Fibroblast of villous mesenchyme (primary cell): Measurements from ENCODE around the gene CCDC59. TPM values are rescaled to one million over a fixed set of nuclear protein-coding genes. Genes with fewer than 3 reads are reported as not detected.
A peak's percentile ranks its signal among the peaks of the same experiment; 100 is the strongest.

Experiments used
- DNase-seq: peaks from one replicate; pipeline ENCODE4 v3.0.0-alpha.2; 2010; ENCODE audit warnings: low read depth
- H3K4me3 ChIP-seq: 2 replicates; pipeline ENCODE4 v1.5.1; 2011; ENCODE audit warnings: low read depth, mild to moderate bottlenecking, low read length
- CTCF ChIP-seq: IDR thresholded peaks from 2 replicates; pipeline ENCODE4 v1.5.1; 2012; ENCODE audit warnings: low read depth, mild to moderate bottlenecking, low read length; ENCODE audit not compliant: insufficient read depth
- total RNA-seq: library from RNA; depleted of rRNA; stranded (reverse); fragments of >200 nt; gene quantifications from 2 replicates; pipeline ENCODE4 v1.2.3, GENCODE V29; 2012

CCDC59 gene
- total RNA-seq: 41.6 and 47.5 TPM in 2 replicates

- peak within 1 kb of the TSS; percentile 72 for H3K4me3 ChIP-seq
- peak; percentile 87 for TF ChIP-seq CTCF
- peak; percentile 99 for DNase-seq
These were observed at the start of gene CCDC59, which contains the start of gene METTL25 for GRCh38 chr12:82358200-82359114. Gene CCDC59 (minus strand): TSS chr12:82358387. CDS start chr12:82358376, 11 bp downstream. Gene METTL25 (plus strand): TSS chr12:82358529. CDS start chr12:82358566, 37 bp downstream.

- DNase-seq: no peak
- no peak overlapping the region for H3K4me3 ChIP-seq
- no peak for TF ChIP-seq CTCF
These were observed 49.3 kb upstream of the CCDC59 start for GRCh38 chr12:82407481-82407880.

- no peak overlapping the region for H3K4me3 ChIP-seq
- no peak for TF ChIP-seq CTCF
These were observed 48.5 kb upstream of the CCDC59 start for GRCh38 chr12:82406651-82407050.

GRCh38 chr12:82400819-82401218 lies 42.6 kb upstream of the CCDC59 start:
- DNase-seq: no peak

More at GRCh38 chr12:82406651-82407050, 48.5 kb upstream of the CCDC59 start:
- DNase-seq: no peak

GRCh38 chr12:82398879-82399278 lies 40.7 kb upstream of the CCDC59 start:
- no peak overlapping the region for H3K4me3 ChIP-seq
- TF ChIP-seq CTCF: no peak
- DNase-seq: no peak

More at GRCh38 chr12:82400819-82401218, 42.6 kb upstream of the CCDC59 start:
- no peak overlapping the region for H3K4me3 ChIP-seq
- TF ChIP-seq CTCF: no peak

- TF ChIP-seq CTCF: peak; percentile 41
- no peak overlapping the region for H3K4me3 ChIP-seq
- DNase-seq: peak; percentile 28
These were observed 25.9 kb upstream of the CCDC59 start for GRCh38 chr12:82383930-82384552.
